ENCODE results near the gene VIL1. TPM values are rescaled to one million over a fixed set of nuclear protein-coding genes. Genes with fewer than 3 reads are reported as not detected.
A peak's percentile ranks its signal among the peaks of the same experiment; 100 is the strongest.

VIL1 gene
- total and polyA plus RNA-seq, 2 of the 13 experiments (the other 11 are each of a cell fraction or from before 2014, with no cell fraction given), result 287 to 301 TPM

DNA sequence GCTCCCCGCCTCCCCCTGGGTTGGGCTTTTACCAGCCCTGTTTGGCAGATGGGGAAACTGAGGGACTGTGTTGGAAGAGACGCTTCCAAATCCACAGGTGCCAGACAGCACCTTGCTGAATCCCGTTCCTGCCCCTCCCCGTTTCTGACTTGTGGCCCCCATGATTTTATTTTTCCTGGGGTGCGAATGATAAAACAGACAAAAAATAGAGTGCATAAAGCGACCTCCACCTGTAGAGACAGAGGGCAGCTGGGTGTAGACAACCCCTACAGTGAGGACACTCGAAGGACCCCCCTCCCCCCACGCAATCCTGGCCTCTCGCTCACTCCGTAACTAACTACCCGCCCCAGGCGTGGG, 21.5 kb upstream of the VIL1 start (continued):
- TF ChIP-seq STAT6 (CRISPR knock-in tag; IDR thresholded peaks at IDR 0.05; ENCODE audit: borderline replicate concordance) (no peak; the same call in 1 of the 2 replicates), HMGA1 (CRISPR knock-in tag; conservative IDR thresholded peaks at IDR 0.05) (no peak), PRPF4 (IDR thresholded peaks at IDR 0.05; ENCODE audit: low read depth, low read length, poor library complexity, severe bottlenecking) (no peak), GTF2F1 (IDR thresholded peaks at IDR 0.05; ENCODE audit: low read length) (no peak), ZNF747 (CRISPR knock-in tag; IDR thresholded peaks at IDR 0.05; ENCODE audit: borderline replicate concordance) (no peak), ZNF780A (CRISPR knock-in tag; IDR thresholded peaks at IDR 0.05) (no peak), ZIK1 (CRISPR knock-in tag; IDR thresholded peaks at IDR 0.05; ENCODE audit: borderline replicate concordance, low read depth) (no peak), RFX1 (IDR thresholded peaks at IDR 0.05) (no peak), ZKSCAN5 (CRISPR knock-in tag; IDR thresholded peaks at IDR 0.05) (no peak), REXO4 (CRISPR knock-in tag; IDR thresholded peaks at IDR 0.05; ENCODE audit: borderline replicate concordance) (no peak), SMAD3 (CRISPR knock-in tag; IDR thresholded peaks at IDR 0.05) (0 out of 2 replicates have a peak, but pooled peaks have one; percentile 3), BHLHE40 (IDR thresholded peaks at IDR 0.05; ENCODE audit: low read length) (no peak)
- TF ChIP-seq, protein P1, sequence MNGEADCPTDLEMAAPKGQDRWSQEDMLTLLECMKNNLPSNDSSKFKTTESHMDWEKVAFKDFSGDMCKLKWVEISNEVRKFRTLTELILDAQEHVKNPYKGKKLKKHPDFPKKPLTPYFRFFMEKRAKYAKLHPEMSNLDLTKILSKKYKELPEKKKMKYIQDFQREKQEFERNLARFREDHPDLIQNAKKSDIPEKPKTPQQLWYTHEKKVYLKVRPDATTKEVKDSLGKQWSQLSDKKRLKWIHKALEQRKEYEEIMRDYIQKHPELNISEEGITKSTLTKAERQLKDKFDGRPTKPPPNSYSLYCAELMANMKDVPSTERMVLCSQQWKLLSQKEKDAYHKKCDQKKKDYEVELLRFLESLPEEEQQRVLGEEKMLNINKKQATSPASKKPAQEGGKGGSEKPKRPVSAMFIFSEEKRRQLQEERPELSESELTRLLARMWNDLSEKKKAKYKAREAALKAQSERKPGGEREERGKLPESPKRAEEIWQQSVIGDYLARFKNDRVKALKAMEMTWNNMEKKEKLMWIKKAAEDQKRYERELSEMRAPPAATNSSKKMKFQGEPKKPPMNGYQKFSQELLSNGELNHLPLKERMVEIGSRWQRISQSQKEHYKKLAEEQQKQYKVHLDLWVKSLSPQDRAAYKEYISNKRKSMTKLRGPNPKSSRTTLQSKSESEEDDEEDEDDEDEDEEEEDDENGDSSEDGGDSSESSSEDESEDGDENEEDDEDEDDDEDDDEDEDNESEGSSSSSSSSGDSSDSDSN (CRISPR knock-in tag; IDR thresholded peaks at IDR 0.05), result no peak
- TF ChIP-seq, protein P2, sequence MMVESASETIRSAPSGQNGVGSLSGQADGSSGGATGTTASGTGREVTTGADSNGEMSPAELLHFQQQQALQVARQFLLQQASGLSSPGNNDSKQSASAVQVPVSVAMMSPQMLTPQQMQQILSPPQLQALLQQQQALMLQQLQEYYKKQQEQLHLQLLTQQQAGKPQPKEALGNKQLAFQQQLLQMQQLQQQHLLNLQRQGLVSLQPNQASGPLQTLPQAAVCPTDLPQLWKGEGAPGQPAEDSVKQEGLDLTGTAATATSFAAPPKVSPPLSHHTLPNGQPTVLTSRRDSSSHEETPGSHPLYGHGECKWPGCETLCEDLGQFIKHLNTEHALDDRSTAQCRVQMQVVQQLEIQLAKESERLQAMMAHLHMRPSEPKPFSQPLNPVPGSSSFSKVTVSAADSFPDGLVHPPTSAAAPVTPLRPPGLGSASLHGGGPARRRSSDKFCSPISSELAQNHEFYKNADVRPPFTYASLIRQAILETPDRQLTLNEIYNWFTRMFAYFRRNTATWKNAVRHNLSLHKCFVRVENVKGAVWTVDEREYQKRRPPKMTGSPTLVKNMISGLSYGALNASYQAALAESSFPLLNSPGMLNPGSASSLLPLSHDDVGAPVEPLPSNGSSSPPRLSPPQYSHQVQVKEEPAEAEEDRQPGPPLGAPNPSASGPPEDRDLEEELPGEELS (CRISPR knock-in tag; IDR thresholded peaks at IDR 0.05), result no peak
- TF ChIP-seq, protein P3, sequence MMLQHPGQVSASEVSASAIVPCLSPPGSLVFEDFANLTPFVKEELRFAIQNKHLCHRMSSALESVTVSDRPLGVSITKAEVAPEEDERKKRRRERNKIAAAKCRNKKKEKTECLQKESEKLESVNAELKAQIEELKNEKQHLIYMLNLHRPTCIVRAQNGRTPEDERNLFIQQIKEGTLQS (CRISPR knock-in tag; IDR thresholded peaks at IDR 0.05), result no peak
- TF ChIP-seq, protein P4, sequence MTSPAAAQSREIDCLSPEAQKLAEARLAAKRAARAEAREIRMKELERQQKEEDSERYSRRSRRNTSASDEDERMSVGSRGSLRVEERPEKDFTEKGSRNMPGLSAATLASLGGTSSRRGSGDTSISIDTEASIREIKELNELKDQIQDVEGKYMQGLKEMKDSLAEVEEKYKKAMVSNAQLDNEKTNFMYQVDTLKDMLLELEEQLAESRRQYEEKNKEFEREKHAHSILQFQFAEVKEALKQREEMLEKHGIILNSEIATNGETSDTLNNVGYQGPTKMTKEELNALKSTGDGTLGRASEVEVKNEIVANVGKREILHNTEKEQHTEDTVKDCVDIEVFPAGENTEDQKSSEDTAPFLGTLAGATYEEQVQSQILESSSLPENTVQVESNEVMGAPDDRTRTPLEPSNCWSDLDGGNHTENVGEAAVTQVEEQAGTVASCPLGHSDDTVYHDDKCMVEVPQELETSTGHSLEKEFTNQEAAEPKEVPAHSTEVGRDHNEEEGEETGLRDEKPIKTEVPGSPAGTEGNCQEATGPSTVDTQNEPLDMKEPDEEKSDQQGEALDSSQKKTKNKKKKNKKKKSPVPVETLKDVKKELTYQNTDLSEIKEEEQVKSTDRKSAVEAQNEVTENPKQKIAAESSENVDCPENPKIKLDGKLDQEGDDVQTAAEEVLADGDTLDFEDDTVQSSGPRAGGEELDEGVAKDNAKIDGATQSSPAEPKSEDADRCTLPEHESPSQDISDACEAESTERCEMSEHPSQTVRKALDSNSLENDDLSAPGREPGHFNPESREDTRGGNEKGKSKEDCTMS (CRISPR knock-in tag; conservative IDR thresholded peaks at IDR 0.05), result no peak
- TF ChIP-seq, protein P5, sequence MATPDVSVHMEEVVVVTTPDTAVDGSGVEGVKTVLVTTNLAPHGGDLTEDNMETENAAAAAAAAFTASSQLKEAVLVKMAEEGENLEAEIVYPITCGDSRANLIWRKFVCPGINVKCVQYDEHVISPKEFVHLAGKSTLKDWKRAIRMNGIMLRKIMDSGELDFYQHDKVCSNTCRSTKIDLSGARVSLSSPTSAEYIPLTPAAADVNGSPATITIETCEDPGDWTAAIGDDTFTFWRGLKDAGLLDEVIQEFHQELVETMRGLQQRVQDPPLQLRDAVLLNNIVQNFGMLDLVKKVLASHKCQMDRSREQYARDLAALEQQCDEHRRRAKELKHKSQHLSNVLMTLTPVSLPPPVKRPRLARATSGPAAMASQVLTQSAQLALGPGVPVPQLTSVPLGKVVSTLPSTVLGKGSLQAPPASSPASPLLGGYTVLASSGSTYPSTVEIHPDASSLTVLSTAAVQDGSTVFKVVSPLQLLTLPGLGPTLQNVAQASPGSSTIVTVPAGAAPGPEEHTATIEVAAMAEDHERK (CRISPR knock-in tag; IDR thresholded peaks at IDR 0.05; ENCODE audit: low read depth), result no peak

Data from HepG2 (cell line).